Stimulated activated CD8-positive, alpha-beta memory T cell treated with anti-CD3 and anti-CD28 coated beads, Interleukin-7, amount 100 ng/mL, for 48 hours (primary cell): ENCODE results near the gene APLF.

Experiments
- DNase-seq, 2 donors: peaks; one replicate each; pipeline ENCODE4 v3.0.0-alpha.2; 2020; ENCODE audit warnings: low read depth in 1 of 2; ENCODE audit errors: extremely low read depth in 1 of 2

Gene APLF

DNA sequence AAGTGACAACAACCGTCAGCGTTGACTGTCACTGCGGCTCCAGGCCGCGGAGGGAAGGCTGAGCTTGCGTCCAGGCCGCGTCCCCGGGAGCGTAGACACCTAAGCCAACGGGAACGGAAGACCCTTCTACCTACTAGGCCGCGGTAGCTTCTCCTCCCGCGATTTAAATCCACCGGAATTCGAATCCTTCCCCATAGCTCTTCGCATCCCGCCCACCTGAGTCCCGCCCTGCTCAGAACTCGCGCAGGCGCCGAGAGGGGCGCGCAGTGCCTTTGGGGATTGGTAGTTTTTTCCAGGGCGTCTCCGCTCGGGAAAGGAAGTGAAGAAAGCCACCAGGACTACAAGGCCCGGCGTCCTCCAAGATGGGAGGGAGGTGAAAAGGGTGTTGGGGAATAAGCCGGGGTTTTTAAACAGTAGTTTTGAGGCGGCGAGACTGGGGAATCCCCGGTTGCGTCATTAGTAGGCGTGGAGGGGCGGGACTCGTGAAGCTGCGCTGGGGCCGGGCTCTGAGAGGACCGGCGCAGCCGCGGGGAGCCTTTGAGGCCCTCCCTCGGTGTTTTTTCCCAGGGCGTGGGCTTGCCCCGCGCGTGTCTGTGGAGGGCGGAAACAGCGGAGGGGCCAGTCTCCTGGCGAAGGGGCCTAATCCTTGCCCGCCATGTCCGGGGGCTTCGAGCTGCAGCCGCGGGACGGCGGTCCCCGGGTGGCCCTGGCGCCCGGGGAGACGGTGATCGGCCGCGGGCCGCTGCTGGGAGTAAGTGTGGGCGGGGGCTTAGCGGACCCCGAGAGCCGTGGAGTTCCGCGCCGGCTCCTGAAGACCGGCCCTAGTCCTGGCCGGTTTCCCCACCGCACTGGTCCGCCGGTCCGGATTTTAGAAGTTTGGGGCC lies at the start of gene APLF, which contains the start of gene FBXO48:
Gene APLF (plus strand): TSS at position 509 of the 884 bp plus-strand sequence. CDS start 147 bp downstream, at position 656.
Gene FBXO48 (minus strand): TSS at position 218 of the 884 bp plus-strand sequence. CDS start 2,149 bp downstream, outside the sequence.
- DNase-seq = peak; percentile 93 to 96

DNA sequence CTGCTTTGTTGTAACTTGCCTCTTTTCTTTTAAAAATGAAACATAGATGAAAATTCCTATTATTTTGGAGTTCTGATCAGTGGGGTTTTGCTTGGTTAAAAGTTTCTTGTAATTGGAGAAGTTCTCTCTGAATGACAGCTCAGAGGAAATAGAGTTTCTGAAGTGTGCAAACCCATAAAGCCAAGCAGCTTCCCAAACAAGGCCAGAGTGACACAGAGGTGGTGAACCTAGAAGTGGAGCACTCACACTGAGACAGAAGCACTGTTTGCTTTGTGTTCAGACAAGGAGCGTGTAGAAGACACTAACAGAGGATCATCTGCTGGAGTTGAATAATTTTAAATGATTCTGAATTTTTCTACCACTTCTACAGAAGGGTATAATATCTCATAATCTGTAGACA lies 49.5 kb upstream of the APLF start:
- no peak for DNase-seq

DNA sequence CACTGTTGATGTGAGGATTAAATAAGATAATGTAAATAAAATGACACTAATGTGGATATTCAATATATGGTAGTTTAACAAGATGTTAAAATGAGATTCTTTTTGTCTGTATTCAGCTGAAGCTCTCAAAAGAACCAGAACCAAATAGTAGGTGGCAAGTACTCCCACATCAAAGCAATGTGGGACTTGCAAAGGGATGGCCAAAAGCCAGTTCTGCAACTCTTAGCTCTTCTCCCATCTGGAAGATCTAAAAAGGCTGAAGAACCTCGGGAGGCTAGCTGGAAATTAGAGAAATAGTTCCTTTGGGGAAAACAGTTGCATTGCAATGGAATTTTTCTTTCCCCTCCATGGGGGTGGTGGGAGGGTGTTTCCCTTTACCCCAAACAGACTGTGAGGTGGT lies 49.0 kb upstream of the APLF start:
- no peak for DNase-seq

GRCh38 chr2:68418855-68419254 lies 48.5 kb upstream of the APLF start:
- DNase-seq = no peak

- DNase-seq = no peak
Observed at GRCh38 chr2:68420254-68420910, 47.0 kb upstream of the APLF start.

DNA sequence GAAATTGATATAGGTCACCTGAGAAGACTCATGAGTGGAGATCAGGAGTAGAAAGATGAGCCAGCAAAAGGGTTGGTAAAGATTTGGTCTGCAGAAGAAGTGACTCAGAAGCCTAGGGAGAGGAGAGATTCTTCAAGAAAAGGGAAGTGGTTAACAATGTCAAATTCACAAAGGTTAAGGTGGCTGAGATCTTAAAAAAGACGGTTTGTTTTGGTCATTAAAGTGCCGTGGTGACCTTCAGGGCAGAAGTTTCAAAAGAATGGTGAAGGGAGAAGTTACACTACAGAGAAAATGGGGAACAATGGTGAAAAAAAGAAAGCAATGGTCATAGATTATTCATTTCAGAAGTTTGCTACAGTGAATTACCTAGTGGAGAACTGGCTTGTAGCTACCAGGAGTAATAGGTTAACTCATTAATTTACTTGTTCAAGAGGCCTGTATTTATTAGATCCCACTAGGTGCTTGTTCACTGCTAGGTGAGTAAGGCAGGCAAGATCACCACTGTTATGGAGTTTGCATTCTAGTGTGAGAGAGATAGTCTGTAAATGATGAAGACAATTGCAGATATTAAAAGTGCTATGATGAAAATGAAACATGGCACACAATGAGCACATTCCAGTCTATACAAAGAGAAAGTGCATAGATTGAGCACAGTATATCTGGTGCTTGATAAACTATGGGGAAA lies 43.3 kb upstream of the APLF start:
- no peak for DNase-seq

- no peak for DNase-seq
Observed at GRCh38 chr2:68425503-68425902, 41.9 kb upstream of the APLF start.

DNA sequence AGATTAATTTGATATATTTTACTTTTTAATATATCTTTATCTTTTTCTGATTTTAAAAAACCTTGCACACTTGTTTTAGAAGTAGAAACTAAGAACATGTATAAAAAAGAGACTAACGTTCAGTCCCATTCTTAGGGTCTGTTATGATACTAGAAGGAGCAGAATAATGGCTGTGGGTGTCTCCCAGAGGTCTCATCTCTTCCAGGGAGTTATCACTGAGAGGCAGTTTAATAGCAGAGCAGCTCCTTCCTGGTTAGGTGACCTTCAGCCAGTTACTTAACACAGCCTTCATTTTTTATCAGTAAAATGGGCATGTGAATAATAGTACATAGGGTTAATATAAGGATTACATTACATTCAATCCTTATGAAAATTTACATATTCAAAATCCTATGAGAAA lies 40.9 kb upstream of the APLF start:
- DNase-seq = no peak

DNA sequence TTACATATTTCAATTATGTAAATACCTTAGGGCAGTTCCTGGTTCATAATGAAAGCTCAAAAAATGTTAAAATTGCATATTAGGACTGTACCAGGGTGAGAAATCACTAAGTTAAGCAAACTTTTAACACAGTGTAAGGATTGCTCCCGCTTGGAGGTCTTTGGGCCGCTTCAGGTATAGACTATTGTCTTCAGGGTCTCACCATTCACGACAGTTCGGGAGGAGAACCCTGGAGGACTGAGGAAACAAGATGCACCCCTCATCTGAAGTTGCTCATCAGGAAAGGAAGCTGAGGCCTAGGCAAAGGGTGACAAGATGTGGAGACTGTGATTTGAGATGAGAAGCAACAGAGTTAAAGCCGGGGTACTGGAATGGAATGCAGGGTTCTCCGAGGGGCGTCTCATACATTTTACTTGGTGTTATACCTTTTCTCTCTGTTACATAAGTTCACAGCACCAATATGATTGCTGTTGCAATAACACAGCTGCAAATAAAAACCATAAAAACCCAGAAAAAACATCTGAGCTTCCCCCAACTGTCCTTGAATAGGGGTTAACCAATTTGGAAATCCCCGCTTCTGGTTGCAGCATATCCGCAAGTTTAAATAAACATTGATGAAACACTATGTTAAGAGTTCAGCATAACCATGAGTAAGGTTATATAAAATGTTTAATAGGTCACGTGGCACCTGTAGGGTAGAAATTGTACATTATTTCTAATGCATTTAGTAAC lies 40.4 kb upstream of the APLF start:
- no peak for DNase-seq

DNA sequence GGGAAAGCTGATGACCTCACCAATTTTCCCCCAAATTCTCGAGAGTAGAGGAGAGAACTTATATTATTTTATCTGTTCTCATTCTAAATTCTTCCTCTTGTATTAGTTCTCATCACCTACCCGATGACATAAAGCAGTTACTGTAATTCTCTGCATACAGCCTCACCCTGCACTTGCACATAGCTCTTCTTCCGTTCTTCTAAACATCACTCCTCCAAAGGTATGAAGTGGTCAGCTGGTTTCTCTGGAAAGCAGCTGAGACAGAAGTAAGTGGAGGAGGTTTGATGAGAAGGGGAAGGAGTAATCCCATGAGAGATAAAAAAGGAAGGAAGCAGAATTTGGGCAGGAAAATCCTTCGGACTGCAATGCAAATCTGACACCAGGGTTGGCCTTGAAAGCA lies 39.3 kb upstream of the APLF start:
- DNase-seq = no peak

DNA sequence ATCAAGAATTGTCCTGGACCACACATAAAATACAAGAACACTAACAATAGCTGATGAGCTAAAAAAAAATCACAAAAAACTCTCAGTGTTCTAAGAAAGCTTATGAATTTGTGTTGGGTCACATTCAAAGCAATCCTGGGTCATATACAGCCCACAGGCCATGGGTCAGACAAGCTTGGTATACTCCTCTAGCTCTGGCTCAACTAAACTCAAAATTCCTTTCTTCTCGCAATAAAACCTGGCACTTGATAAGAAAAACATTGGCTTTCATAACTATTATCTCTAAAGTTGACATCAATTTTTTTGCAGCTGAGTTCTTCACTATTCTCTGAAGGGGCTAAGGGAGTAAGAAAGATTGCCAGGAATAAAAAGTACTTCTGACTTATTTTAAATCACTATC lies 38.6 kb upstream of the APLF start:
- DNase-seq = no peak

GRCh38 chr2:68429311-68429826 lies 38.0 kb upstream of the APLF start:
- DNase-seq = no peak

DNA sequence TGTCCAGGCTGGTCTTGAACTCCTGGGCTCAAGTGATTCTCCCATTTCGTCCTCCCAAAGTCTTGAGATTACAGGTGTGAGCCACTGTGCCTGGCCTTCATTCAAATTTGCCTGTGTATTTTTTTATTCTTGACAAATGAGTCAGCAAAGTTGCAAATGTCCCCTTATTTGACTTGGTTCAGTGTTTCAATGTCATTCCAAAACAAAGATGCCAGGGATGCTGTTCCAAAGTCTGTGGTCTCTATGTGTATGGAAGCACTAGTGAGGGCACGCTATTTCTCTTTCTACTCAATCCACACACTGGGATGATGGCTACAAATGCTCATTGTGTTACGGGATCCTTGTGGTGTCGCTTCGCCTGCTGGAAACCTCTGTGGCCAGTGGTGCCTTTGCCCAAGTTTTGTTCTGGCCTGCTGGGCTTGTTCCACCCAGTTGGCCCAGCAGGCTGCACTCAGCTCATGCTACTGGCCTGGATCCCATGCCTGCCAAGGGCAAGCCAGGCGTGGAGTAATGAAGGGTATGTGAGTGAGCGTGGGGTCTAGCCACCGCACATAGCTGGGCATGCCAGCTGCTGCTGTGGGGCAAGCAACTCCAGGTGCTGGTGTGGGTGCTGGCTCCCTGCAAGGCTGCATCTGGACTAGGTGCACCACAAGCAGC lies 35.9 kb upstream of the APLF start:
- no peak for DNase-seq

GRCh38 chr2:68432696-68433658 lies 34.4 kb upstream of the APLF start:
- DNase-seq = no peak

- DNase-seq = no peak
Observed at GRCh38 chr2:68434981-68435380, 32.4 kb upstream of the APLF start.

DNA sequence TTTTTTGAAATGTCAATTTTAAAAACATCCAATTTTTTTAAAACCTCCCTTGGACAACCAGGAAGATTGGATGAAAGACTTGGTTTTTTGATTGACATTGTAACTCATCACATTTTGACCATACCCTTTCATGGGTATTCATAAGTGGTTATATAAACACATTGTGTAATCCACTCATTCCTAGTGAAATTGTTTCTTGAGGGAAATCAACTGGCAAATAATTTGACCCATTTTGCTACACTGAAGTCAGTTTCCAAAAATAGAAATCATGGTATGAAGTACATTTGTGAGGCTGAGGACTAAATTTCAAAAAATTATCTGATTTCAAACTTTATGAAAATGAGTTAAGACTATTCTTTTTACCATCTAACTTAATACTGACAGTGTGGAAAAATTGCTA lies 31.8 kb upstream of the APLF start:
- DNase-seq = no peak

DNA sequence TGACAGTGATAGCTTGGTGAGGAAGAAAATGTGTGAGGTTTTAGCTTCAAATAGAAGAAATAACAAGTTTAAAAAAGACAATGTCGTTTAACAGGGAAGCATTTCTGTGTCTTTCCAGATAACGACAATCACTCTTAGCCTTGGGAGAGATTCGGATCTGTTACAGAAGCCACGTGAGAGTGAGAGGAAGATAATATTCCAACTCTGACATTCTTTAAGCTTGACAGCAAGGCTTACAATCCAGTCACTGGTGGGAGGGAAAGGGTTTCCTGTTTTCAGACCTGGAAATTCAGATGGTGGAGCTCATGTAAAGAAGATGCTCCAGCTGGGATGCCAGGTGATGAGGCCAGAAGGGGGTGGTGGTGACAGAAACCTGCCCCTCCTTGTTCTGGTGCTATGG lies 31.1 kb upstream of the APLF start:
- no peak for DNase-seq

DNA sequence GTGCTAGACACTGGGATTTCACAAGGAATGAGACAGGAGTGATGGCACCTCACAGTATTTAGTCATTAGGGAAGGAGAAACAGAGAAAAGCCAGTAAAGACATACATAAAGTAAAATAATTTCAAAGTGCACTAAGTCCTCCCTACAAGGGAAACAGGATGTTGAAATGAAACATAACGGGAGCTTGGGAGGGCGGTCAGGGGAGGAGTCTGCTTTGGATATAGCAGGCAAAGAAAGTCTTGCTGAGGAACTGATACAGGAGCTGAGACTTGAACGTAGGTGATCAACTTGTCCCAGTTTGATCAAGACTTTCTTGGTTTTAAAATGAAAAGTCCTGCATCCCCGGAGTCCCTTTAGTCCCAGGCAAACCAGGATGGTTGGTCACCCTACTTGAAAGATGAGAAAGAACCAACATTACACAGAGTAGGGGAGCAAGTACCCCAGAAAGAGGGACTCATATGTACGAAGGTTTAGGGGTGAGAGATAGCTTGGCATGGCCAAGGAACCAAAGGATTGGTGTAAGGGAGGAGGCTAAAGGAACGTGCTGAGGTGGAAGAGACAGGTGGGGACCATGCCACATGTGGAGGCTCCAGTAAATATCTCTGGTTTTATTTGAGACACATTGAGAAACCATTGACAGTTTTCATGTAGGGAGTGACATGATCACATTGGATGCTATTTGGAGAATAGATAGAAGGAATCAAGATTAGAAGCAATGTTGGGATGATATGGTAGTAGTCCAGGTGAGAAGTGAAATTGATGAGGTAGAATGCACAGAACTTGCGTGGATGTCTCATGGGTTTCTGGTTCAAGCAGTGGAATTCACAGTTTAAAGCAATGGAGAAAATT lies 28.7 kb upstream of the APLF start:
- no peak for DNase-seq
